ENCODE measurements around the gene NDUFAF2. TPM values are rescaled to one million over a fixed set of nuclear protein-coding genes. Genes with fewer than 3 reads are reported as not detected.

Gene NDUFAF2
- total and polyA plus RNA-seq, 10 of the 15 experiments (the other 5 are each of a cell fraction or from before 2014, with no cell fraction given): 22.4 to 121 (median 65.3) TPM

DNA sequence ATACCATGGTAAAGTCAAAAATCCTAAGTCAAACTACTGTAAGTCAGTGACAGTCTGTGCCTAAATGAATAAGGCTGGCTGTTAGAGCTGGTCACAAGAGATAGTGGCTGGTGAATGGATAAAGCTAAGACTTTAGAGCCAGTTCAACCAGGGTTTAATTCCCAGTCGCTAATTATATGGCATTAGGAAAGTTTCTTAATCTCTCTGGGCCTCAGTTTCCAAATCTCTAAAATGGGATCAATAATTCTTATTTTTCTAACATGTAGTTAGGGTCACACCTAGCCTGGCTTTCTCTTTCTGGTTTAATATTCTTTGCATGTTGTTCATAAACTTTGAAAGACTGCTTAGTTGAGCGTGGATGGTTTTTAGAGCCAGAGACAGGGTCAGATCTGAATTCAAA lies 152.5 kb downstream of the NDUFAF2 start:
- intact Hi-C loops (cut with micrococcal nuclease; ENCODE audit: unreplicated experiment): no loop called here
- H3K4me3 ChIP-seq: no peak overlapping the region
- 76% methylated on average over 2 of the region's 2 CpGs for WGBS (ENCODE audit: insufficient coverage, insufficient replicate concordance, low lambda C conversion rate, missing lambda C conversion rate)
- no peak overlapping the region for H3K27ac ChIP-seq (ENCODE audit: control insufficient read depth, insufficient read depth)
- no peaks in the 10 kb centered on the region for H3K9me3 ChIP-seq (replicated peaks; ENCODE audit: control insufficient read depth, insufficient read depth, low read length)
- H3K4me2 ChIP-seq (ENCODE audit: control insufficient read depth, insufficient read depth): no peak overlapping the region
- no peaks in the 10 kb centered on the region for H3K27me3 ChIP-seq (replicated peaks in 1 of 2; ENCODE audit: control insufficient read depth in 2 of 2, insufficient read depth in 2 of 2, low read length in 1 of 2)
- no peaks in the 10 kb centered on the region for H4K20me1 ChIP-seq (ENCODE audit: control insufficient read depth, insufficient read depth)
- H3K4me1 ChIP-seq (ENCODE audit: control insufficient read depth, insufficient read depth, low read length): no peaks in the 10 kb centered on the region
- no peak for TF ChIP-seq CREM (IDR thresholded peaks at IDR 0.05; ENCODE audit: low read depth)
- TF ChIP-seq, protein P1, sequence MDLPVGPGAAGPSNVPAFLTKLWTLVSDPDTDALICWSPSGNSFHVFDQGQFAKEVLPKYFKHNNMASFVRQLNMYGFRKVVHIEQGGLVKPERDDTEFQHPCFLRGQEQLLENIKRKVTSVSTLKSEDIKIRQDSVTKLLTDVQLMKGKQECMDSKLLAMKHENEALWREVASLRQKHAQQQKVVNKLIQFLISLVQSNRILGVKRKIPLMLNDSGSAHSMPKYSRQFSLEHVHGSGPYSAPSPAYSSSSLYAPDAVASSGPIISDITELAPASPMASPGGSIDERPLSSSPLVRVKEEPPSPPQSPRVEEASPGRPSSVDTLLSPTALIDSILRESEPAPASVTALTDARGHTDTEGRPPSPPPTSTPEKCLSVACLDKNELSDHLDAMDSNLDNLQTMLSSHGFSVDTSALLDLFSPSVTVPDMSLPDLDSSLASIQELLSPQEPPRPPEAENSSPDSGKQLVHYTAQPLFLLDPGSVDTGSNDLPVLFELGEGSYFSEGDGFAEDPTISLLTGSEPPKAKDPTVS (IDR thresholded peaks at IDR 0.05; ENCODE audit: low read depth, low read length): no peak
- TF ChIP-seq, protein P2, sequence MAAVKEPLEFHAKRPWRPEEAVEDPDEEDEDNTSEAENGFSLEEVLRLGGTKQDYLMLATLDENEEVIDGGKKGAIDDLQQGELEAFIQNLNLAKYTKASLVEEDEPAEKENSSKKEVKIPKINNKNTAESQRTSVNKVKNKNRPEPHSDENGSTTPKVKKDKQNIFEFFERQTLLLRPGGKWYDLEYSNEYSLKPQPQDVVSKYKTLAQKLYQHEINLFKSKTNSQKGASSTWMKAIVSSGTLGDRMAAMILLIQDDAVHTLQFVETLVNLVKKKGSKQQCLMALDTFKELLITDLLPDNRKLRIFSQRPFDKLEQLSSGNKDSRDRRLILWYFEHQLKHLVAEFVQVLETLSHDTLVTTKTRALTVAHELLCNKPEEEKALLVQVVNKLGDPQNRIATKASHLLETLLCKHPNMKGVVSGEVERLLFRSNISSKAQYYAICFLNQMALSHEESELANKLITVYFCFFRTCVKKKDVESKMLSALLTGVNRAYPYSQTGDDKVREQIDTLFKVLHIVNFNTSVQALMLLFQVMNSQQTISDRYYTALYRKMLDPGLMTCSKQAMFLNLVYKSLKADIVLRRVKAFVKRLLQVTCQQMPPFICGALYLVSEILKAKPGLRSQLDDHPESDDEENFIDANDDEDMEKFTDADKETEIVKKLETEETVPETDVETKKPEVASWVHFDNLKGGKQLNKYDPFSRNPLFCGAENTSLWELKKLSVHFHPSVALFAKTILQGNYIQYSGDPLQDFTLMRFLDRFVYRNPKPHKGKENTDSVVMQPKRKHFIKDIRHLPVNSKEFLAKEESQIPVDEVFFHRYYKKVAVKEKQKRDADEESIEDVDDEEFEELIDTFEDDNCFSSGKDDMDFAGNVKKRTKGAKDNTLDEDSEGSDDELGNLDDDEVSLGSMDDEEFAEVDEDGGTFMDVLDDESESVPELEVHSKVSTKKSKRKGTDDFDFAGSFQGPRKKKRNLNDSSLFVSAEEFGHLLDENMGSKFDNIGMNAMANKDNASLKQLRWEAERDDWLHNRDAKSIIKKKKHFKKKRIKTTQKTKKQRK (IDR thresholded peaks at IDR 0.05; ENCODE audit: low read depth, low read length): no peak
- TF ChIP-seq SMAD5 (IDR thresholded peaks at IDR 0.05; ENCODE audit: low read depth): no peak
- H3K9ac ChIP-seq (ENCODE audit: control insufficient read depth, insufficient read depth, low read length): no peak overlapping the region
- POLR2A ChIA-PET: no interaction called here
- in situ Hi-C loops (cut with MboI): no loop called here
- BruUV-seq (replicated peaks): no TSS peak
- ATAC-seq (no peak), FAIRE-seq (no peak), DNase-seq (ENCODE audit: low read depth, low spot score) (no peak)
- RAD21 ChIA-PET (ENCODE audit: unreplicated experiment): no interaction called here
- SMC1A ChIA-PET (ENCODE audit: uncharacterized antibody, unreplicated experiment): interaction anchor here (0.6 to 1.2 kb wide), 2 partner anchors 11 to 22 kb away, joined by 3 to 4 read pairs; no protein-coding TSS in a partner anchor
- H2AFZ ChIP-seq (ENCODE audit: control insufficient read depth, low read depth, low read length): no peak overlapping the region
- no peaks in the 10 kb centered on the region for H3K36me3 ChIP-seq (ENCODE audit: control insufficient read depth in 2 of 2, insufficient read depth in 2 of 2, low read length in 1 of 2)
- CTCF ChIA-PET: interaction anchor here (0.8 kb wide), 1 partner anchor 61 kb away, joined by 4 read pairs; no protein-coding TSS in a partner anchor
- H3K79me2 ChIP-seq (ENCODE audit: control insufficient read depth, insufficient read depth, low read length): no peaks in the 10 kb centered on the region
